HG03095 (cell line): ENCODE results near the gene LEP.
"Not testable (repeated sequence)": the region's sequence is repeated elsewhere in the genome, so short reads cannot be mapped to it uniquely, and the experiment has no call there.

Source experiments
- ATAC-seq: cut with Tn5 transposase; IDR thresholded peaks from one replicate; pipeline ENCODE4 v1.9.1; 2021; ENCODE audit warnings: moderate library complexity; ENCODE audit not compliant: unreplicated experiment

LEP gene

DNA sequence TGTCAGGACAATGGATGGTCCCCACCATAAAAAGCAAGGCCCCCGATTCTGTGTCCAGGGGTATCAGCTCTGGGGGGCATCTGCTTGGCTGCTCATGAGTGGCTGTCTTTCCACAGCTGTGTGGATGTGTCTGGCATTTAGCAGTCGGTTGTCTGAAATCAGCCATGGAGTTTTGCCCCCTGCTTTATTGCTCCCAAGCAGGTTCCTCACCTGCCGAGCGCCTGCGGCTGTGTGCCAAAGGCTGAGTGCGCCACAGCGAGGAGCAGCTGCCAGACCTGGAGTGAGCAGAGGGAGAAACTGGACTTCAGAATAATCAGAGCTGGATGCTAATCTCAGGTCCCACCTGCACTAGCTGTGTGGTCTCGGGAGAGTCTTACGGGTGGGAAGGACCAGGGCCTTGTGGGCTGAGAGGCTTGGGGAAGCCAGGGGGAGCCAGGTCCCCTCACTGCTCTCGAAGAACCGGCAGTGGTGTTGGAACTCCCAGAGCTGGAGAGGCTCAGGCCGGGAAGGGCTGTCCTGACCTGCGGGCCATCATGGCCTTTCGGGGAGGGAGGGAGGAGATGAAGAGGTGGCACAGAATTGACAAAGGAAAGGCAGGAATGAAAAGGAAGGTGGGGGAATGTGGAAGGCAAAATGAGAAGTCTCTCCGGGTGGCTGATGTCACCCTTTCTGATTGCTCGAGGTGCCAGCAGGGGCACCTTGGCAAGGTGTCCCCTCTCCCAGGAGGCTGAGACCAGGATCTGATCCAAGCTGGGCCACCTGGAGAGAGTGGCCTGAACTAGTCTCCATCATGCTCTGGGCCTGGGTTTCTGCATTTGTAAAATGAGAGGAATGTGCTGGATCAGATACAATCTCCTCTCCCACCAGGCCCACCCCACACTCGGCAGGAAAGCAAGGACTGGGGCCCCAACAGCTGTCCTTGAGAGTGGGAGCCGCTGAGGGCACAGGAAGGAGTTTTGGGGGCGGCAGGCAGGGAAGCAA, 30.2 kb upstream of the LEP start:
- no peak for ATAC-seq

DNA sequence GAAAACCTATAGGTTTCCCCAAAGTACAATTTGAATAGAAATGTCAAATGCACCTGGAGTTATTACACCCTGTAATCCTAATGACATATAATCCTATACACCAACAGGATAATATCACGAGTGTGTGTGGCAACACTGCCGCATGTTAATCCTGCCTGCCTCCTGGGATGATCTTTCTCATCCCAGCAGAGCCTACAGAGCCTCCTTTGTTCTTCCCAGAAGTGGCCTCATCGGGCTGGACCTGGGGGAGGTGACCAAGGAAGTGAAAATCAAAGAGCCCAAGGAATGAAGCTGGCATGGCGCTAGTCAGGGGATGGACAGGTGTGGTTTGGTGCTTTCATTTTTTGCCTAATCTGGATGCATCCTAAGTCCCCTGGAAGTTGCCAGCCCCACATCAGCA, 29.5 kb upstream of the LEP start:
- no peak for ATAC-seq

DNA sequence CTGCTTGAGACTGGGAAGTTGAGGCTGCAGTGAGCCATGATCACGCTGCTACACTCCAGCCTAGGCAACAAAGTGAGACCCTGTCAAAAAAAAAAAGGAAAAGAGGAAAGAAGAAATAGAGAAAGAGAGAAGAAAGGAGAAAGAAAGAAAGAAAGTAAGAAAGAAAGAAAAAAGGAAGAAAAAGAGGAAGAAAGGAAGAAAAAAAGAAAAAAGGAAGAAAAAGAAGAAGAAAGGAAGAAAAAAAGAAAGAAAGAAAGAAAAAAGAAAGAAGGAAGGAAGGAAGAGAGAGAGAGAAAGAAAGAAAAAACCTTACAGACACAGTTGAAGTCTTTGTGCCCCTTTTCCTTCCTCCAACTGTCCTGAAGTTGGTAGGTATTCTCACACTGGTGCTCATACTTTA, 26.6 kb upstream of the LEP start:
- ATAC-seq = no peak

DNA sequence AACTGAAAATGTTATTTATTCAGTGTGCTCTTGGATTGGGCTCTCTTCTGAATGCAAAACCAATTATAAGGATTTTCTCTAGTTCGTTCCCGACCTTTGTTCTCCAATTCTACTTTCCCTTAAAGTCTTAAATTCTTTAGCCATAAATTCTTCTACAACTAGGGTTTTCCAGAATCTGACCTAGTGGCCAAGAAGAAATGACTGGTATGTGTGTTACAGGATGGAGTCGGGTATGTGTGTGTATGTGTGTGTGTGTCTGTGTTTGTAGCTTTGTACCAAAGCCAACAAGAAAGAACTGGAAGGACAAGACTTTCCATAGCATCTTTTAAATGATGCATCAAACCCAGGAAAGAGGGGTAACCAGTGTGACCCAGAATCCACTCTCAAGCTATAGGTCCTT, 25.8 kb upstream of the LEP start:
- no peak for ATAC-seq

DNA sequence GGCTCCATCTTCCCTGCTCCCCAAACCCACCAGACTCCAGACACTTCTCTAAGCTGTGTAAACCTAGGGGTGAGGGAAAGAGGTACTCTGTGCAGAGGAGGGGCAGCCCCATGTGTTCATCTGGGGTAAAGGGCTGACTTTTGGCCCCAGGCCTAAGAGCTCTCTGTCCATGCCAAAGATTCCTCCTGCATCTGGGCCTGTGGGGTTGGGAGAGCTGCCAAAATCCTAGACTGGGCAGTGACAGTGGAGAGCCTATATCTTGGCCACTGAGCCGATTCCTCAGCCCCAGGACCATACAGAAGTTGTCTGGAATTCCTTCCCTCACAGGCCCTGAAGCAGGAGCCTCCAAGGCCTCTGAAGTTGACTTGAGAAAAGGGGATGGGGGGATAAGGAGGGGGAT, 25.3 kb upstream of the LEP start:
- ATAC-seq = no peak

DNA sequence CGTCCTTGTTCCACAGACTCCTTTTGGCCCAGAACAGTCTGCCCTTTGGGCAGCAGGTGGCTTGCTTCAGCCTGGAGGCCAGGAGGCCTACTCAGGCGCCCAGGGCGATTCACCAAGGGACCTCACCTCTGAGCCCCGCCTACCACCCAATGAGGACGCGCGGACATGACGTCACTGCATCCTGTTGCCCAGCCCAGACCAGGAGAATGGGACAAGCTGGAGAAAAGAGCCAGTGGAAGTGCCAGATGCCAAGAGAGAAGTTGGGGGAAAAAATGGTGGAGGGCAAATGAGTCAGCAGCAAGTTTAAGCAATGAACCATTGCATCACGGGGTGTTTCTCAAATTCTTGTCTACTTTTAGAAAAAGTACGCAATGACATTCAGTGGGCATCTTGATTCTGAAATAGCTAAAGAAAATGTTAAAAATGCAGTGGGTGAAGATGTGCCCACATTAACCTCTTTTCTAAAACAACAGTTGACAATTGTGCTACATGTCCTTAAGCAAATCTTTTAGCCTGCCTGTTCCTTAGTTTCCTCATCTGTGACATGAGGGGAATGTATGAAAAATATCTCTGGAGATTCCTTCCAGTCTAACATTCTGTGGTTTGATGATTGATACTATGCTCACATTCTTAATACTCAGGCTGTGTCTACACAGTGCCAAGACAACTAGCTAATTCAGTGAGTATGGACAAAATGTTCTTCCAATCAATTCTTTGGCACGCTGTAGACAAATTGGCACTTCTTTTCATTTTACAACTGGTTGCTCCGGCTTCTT, 23.9 kb upstream of the LEP start:
- no peak for ATAC-seq

DNA sequence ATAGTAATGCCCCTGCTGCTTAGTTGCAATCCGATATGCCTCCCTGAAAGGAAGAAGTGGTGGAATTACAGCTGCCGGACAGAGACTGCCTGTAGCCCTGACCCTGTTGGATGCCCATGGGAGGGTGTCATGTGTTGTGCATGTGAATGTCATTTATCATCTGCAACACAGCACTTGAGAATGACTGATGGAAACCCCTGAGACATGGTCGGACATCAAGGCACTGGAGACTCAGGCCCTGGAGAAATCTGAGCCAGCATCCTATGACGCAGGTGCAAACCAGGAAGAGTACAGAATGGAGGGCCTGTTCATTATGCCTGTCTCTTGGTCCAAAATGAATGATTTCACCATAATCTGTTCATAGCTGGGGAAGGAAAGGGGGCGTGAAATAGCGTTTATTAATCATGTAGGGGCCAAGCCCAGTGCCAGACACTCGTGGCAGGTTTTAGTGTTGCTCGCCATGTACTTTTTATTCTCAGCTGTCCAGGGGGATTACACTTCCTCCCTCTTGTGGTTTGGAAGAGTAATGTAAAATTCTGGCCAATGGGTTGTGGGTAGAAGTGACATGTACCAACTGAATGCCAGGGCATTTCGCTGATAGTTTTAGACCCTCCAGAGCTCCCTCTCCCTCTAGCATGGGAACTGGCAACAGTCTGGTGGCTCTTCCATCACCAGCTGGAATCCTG, 23.0 kb upstream of the LEP start:
- ATAC-seq = no peak

DNA sequence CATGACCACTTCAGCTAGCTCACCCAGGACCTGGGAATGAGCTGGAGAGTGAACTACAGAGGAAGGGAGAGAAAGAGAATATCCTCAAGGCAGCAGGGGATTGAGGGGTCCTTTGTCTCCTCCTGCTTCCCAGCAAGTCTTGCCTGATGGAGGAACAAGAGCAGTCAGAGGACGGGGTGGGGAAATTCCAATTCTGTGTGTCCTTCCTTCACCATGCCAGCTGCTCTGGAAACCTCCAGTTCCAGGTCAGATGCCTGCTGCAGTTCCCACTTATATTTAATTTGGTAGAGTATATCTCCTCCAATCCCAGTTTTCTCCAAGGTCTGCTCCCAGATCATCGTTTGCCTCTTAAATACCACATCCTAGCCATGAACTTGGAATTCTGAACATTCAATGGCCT, 21.4 kb upstream of the LEP start:
- no peak for ATAC-seq

DNA sequence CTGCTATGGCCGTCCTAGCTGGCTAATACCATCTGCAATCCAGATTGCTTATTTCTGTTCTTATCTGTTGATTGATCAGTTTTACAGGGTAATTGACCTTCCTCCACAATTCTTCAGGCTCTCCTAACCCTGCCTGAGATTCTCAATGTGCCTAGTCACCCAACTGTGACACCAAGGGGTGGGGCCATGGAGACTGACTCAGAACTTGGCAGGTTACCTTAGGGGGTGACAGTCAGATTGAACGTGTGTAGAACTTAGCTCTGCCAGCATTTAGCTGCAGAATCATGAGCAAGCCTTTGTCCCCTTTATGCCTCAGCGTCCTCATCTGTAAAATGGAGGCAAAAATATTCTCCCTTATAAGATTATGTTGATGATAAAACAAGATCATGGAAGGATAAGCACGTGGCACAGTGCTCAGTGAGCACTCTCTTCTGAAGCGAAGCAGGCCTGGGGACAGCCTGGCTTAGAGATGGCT, 19.1 kb upstream of the LEP start:
- ATAC-seq = no peak

DNA sequence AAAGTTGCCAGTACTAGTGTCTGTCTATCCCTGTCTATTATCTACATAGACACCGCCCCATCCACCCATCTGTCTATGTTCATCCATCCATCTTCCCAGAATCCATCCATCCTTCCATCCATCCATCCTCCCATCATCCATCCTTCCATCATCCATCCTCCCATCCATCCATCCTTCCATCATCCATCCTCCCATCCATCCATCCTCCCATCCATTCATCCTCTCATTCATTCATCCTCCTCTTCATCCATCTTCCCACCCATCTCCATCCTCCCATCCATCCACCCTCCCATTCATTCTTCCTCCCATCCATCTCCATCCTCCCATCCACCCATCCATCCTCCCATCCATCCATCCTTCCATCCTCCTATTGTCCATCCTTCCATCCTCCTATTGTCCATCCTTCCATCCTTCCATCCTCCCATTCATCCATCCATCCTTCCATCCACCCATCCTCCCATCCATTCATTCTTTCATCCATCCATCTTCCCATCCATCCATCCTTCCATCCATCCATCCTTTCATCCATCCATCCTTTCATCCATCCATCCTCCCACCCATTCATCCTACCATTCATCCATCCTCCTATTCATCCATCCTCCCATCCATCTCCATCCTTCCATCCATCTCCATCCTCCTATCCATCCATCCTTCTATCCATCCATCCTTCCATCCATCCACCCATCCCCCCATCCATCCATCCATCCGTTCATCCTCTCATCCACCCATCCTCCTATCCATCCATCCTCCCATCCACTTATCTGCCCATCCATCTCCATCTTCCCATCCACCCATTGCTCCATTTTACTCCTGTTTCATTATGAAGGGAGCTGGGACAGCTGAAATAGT, 14.7 kb upstream of the LEP start:
- ATAC-seq = no peak

DNA sequence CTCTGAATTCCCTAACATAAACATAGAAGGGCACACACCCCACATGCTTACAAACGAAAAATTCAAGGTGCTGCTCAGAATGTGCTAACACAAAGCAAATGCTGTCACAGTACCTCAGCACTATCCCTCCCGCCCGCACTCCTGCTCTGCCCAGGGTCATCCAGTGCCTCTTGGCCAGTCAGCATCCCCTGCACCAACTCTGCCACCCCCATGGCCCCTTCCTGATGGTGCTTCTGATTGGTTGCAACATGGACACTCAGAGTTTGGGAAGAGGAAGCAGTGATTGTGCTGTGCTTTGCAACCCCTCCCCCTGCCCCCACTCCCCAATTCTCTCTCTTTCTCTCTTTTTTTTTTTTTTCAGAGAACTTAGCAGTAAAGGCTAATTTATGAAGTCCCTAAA, 13.8 kb upstream of the LEP start:
- no peak for ATAC-seq

DNA sequence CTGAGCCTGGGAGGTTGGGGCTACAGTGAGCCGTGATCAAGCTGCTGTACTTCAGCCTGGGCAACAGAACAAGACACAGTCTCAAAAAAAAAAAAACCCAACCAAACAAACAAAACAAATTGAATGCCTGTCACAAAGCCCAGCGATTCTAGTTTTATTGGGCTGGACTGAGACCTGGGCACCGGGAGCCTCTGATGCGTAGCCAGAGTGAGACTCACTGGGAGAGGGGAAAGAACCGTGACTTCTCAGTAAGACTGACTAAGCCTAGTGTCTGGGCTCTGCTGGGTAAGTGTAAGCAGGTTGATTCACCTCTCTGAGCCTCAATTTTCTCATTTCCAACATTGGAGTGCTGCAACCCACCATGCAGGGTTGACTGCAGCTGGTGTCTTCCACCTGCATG, 10.1 kb upstream of the LEP start:
- no peak for ATAC-seq

DNA sequence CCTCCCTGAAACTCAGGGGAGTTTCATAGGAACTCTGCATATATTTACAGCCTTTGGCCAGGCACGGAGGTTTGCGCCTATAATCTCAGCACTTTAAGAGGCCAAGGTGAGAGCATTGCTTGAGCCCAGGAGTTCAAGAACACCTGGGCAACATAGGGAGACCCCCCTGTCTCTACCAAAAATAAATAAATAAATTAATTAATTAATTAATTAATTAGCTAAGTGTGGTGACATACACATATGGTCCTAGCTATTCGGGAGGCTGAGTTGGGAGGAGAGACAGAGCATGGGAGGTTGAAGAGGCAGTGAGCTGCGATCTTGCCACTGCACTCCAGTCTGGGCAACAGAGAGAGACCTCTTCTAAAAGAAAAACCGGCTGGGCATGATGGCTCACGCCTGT, 9.4 kb upstream of the LEP start:
- no peak for ATAC-seq

DNA sequence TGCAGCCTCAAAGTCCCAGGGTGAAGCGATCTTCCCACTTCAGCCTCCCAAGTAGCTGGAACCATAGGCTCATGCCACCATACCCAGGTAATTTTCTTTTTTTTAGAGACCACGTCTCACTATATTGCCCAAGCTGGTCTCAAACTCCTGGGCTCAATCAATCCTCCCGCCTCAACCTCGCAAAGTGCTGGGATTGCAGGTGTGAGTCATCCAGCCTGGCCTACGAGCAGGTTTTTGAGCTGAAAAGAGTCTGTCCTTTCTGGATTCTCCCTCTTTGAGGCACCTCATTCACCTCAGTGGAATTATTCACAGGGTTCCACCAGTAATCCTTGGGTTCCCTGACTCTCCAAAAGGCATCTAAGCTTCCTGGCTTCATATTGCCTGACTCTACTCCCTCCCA, 7.6 kb upstream of the LEP start:
- no peak for ATAC-seq

DNA sequence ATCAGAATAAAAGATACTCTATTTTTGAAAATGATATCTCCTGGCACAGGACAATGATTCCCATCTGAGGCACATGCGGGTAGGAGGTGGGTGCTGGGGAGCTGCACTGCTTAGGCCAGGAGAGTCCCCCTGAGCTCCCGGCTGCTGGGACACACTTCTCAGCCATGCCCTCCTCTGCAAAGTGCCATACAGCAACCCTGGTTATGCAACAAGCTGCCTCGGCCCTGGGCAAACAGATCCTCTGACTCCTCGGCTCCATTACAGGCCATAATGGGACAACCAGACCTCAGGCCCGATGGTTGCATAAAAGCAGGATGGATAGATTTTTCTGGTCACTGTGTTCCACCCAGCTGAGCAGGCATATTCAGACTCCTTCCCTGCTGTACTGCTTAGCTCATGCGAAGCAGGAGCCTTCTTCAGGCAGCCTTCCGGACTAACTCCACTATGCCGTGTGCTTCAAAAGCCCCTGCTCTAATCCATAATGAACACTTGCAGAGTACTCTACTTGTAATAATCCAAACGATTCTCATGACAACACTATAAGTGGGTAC, 6.5 kb upstream of the LEP start:
- ATAC-seq = no peak

DNA sequence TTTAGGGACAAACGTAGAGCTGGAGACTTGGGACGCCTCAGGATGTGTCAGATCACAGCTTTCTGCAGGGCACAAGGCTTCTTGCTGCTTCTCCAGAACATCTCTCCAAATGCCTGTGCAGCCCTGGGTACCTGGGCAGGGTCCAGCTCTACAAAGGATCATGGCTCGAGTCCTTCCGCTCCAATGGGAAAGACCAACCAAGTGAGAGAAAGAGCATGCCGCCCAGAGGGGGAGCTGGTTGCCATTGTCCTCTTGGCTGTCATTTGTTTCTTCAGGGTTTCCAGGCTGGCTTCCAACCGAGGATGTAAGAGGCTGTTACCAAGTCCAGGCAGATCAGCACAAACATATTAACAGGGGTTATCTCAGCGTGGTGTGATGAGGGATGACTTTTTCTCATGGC, 5.6 kb upstream of the LEP start:
- no peak for ATAC-seq

DNA sequence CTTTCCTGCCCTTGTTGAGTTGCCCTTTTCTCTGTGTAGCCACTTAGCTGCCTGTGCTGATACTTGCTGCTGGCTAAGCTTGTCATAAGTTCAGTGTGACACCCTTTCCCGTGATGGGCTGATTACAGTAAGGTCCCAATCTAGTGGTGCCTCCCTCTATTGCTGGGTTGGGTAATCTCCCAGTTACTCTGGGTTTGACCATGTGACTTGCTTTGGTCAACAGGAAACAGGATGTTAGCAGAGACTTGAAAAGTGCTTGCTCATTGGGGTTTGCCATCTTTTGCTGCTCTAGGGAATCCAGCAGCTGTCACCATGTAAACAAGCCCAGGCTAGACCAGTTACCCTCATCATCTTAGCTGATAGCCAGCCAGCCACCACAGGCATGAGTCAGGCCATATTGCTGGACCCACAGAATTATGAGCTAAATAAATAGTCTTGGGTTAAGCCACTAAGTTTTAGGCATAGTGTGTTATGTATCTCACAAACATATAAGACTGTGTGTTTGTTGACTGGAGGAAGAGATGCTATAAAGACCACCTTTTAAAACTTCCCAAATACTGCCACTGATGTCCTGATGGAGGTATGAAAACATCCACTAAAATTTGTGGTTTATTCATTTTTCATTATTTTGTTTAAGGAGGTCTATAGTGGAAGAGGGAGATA, 4.0 kb upstream of the LEP start:
- no peak for ATAC-seq

DNA sequence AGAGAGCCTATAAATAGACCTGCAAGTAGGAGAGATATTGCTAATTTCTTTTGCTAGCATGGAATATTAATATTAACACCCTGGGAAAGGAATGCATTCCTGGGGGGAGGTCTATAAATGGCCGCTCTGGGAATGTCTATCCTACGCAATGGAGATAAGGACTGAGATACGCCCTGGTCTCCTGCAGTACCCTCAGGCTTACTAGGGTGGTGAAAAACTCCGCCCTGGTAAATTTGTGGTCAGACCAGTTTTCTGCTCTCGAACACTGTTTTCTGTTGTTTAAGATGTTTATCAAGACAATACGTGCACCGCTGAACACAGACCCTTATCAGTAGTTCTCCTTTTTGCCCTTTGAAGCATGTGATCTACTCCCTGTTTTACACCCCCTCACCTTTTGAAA, 1.9 kb upstream of the LEP start:
- ATAC-seq = not testable (repeated sequence)

DNA sequence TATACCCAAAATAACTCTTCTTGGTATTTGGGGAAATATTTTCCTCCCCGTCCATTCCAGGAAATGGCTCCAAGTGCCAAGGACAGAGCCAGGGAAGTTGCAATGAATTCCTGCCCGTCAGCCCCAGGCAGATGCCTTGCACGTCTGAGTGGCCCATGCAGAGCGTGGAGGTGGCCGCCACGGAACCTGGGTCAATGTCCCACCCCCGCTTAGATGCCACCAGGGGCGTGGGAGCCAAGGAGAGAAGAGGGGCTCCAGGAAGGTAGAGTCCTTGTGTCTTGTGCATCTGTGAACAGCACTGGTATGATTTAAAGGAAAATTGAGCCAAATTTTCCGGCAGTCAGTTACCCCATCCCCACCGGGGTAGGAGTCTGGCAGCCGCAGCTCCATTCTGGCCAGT, 1.6 kb downstream of the LEP start:
- no peak for ATAC-seq

DNA sequence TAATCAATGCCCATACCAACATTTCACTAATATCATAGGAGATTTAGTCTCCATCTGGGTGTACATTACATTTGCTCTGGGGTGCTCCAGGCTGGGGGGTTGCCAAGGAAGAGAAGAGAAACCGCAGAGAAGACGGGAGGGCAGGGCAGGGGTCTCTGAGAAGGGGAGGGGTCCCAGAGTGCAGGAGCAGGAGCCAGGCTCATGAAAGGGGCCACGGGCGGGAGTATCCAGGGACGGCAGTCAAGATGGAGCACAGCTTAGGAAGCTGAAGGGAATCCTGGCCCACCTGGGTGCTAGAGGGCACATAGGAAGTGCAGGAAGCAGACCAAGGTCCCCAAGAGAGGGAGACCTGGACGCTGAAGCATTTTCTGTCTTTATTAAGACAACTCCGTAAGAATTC, 2.2 kb downstream of the LEP start:
- ATAC-seq = no peak
